HepG2 (cell line): ENCODE results near the gene CD151. TPM values are rescaled to one million over a fixed set of nuclear protein-coding genes. Genes with fewer than 3 reads are reported as not detected.

ENCODE experiments used
- ASH2L ChIP-seq: fragments of 300-600, 200-600 bp; sonication (generic); IDR thresholded peaks from 2 replicates; pipeline ENCODE4 v1.7.0; 2017; ENCODE audit warnings: low read depth, mild to moderate bottlenecking, moderate library complexity, mixed read lengths, low read length; ENCODE audit not compliant: insufficient read length
- DMAP1 ChIP-seq: IDR thresholded peaks from 2 replicates; pipeline ENCODE4 v1.6.1; 2016
- HMGA1 ChIP-seq: sonication (generic); formaldehyde crosslinking; conservative IDR thresholded peaks from 2 replicates; pipeline ENCODE4 v1.4.0; 2020; ENCODE audit warnings: missing genetic modification reagents
- HNF1A ChIP-seq, 2 experiments: sonication (generic) in 1 of 2; formaldehyde crosslinking in 1 of 2; IDR thresholded peaks; 2 replicates each; pipeline versions ENCODE4 v1.4.0 to v1.6.1; 2016 to 2020; ENCODE audit warnings: borderline replicate concordance in 1 of 2, low read depth in 1 of 2, mild to moderate bottlenecking in 1 of 2, missing genetic modification reagents in 1 of 2
- HNRNPLL ChIP-seq: fragments of 200-400 bp; formaldehyde crosslinking; IDR thresholded peaks from 2 replicates; pipeline ENCODE4 v1.6.1; 2017; ENCODE audit warnings: mild to moderate bottlenecking, low read depth, low read length; ENCODE audit not compliant: poor library complexity, severe bottlenecking
- IRF1 ChIP-seq: sonication (generic); formaldehyde crosslinking; IDR thresholded peaks from 2 replicates; pipeline ENCODE4 v1.4.0; 2020; ENCODE audit warnings: low read depth, mild to moderate bottlenecking, missing genetic modification reagents
- KAT7 ChIP-seq: IDR thresholded peaks from 2 replicates; pipeline ENCODE4 v1.6.1; 2018; ENCODE audit warnings: borderline replicate concordance, missing compliant biosample characterization
- KDM2A ChIP-seq: sonication (generic); formaldehyde crosslinking; IDR thresholded peaks from 2 replicates; pipeline ENCODE4 v1.4.0; 2020; ENCODE audit warnings: low read depth, missing genetic modification reagents, borderline replicate concordance
- MED1 ChIP-seq: sonication (generic); formaldehyde crosslinking; IDR thresholded peaks from 2 replicates; pipeline ENCODE4 v1.4.0; 2020; ENCODE audit warnings: missing genetic modification reagents
- MXD1 ChIP-seq: sonication (generic); formaldehyde crosslinking; IDR thresholded peaks from 2 replicates; pipeline ENCODE4 v1.4.0; 2020; ENCODE audit warnings: mild to moderate bottlenecking, missing genetic modification reagents
- MYNN ChIP-seq: sonication (generic); formaldehyde crosslinking; IDR thresholded peaks from 2 replicates; pipeline ENCODE4 v1.4.0; 2020; ENCODE audit warnings: mild to moderate bottlenecking, low read depth, missing genetic modification reagents
- MYPOP ChIP-seq: sonication (generic); formaldehyde crosslinking; IDR thresholded peaks from 2 replicates; pipeline ENCODE4 v1.8.1; 2023; ENCODE audit warnings: mild to moderate bottlenecking, moderate library complexity, missing genetic modification reagents
- POLR2A ChIP-seq, 2 experiments: IDR thresholded peaks; 2 replicates each; pipeline ENCODE4 v1.6.1; 2011; ENCODE audit warnings: low read depth in 2 of 2, low read length in 2 of 2, mild to moderate bottlenecking in 1 of 2, moderate library complexity in 1 of 2; ENCODE audit not compliant: insufficient read depth in 1 of 2
- SAP130 ChIP-seq: IDR thresholded peaks from 2 replicates; pipeline ENCODE4 v1.6.1; 2016; ENCODE audit warnings: low read depth
- SOX6 ChIP-seq, 2 experiments: fragments of 450-650 bp in 1 of 2; sonication (generic) in 1 of 2; formaldehyde crosslinking in 1 of 2; IDR thresholded peaks; 2 replicates each; pipeline versions ENCODE4 v1.4.0 to v1.6.1; 2017 to 2020; ENCODE audit warnings: antibody characterized with exemption in 1 of 2, mild to moderate bottlenecking in 1 of 2, missing genetic modification reagents in 1 of 2
- TAF1 ChIP-seq: sonication (generic); formaldehyde crosslinking; IDR thresholded peaks from 2 replicates; pipeline ENCODE4 v1.4.0; 2020; ENCODE audit warnings: missing genetic modification reagents
- TARDBP ChIP-seq: sonication (generic); formaldehyde crosslinking; IDR thresholded peaks from 2 replicates; pipeline ENCODE4 v1.8.0; 2022; ENCODE audit warnings: mild to moderate bottlenecking, missing genetic modification reagents
- ZNF556 ChIP-seq: sonication (generic); formaldehyde crosslinking; IDR thresholded peaks from 2 replicates; pipeline ENCODE4 v1.4.0; 2020; ENCODE audit warnings: mild to moderate bottlenecking, missing genetic modification reagents, borderline replicate concordance
- ZSCAN20 ChIP-seq: sonication (generic); formaldehyde crosslinking; IDR thresholded peaks from 2 replicates; pipeline ENCODE4 v1.4.0; 2020; ENCODE audit warnings: missing genetic modification reagents, mild to moderate bottlenecking, borderline replicate concordance
- ZSCAN21 ChIP-seq: sonication (generic); formaldehyde crosslinking; IDR thresholded peaks from 2 replicates; pipeline ENCODE4 v1.8.0; 2022; ENCODE audit warnings: mild to moderate bottlenecking, missing genetic modification reagents, moderate library complexity, borderline replicate concordance
- polyA plus RNA-seq, 8 experiments: library from polyadenylated mRNA; depleted of rRNA in 3 of 8; stranded (reverse) in 7 of 8; unstranded in 1 of 8; fragments of >200 nt; fragmentation: Illumina TruSeq in 4 of 8; extraction: Trizol in 4 of 8; gene quantifications; 2 replicates each; pipeline versions ENCODE4 v1.2.1 to v1.2.3, GENCODE V29; 2011 to 2016; ENCODE audit warnings: low read depth in 4 of 8, missing spikeins in 1 of 8, mixed read lengths in 1 of 8; ENCODE audit not compliant: insufficient read depth in 1 of 8
- total RNA-seq, 5 experiments: library from RNA; depleted of rRNA; stranded (reverse); fragments of >200 nt; fragmentation: Illumina TruSeq; extraction: Trizol; gene quantifications; 2 replicates each; pipeline ENCODE4 v1.2.3, GENCODE V29; 2016; ENCODE audit warnings: low read depth in 1 of 5

Gene CD151
- total and polyA plus RNA-seq, 2 of the 13 experiments (the other 11 are each of a cell fraction or from before 2014, with no cell fraction given) = 125 to 197 TPM

- TF ChIP-seq MED1 (CRISPR knock-in tag) (0 out of 2 replicates have a peak, but pooled peaks have one; percentile 20), TARDBP (CRISPR knock-in tag) (peak; percentile 36; the same call in 1 of the 2 replicates), TAF1 (CRISPR knock-in tag) (peak; percentile 51), DMAP1 (CRISPR knock-in tag) (peak; percentile 55; the same call in 1 of the 2 replicates), POLR2A (IDR thresholded peaks at IDR 0.05; ENCODE audit: insufficient read depth in 1 of 2, low read depth in 2 of 2, low read length in 2 of 2) (peak in 1 of 2 experiments; percentile 89; a peak in 2 of 4 replicates), SOX6 (IDR thresholded peaks at IDR 0.05) (no peak), SOX6 (CRISPR knock-in tag; IDR thresholded peaks at IDR 0.05) (peak; percentile 19; the same call in 1 of the 2 replicates), ZNF556 (CRISPR knock-in tag) (peak; percentile 57; the same call in 1 of the 2 replicates), SAP130 (peak; percentile 68), HNF1A (IDR thresholded peaks at IDR 0.05; ENCODE audit: low read depth) (no peak), HNF1A (CRISPR knock-in tag; IDR thresholded peaks at IDR 0.05; ENCODE audit: borderline replicate concordance) (peak; percentile 26; the same call in 1 of the 2 replicates), HMGA1 (CRISPR knock-in tag) (no peak), ZSCAN21 (CRISPR knock-in tag) (peak; percentile 44; the same call in 1 of the 2 replicates), IRF1 (CRISPR knock-in tag) (no peak), HNRNPLL (peak; percentile 82), KDM2A (CRISPR knock-in tag) (peak; percentile 76), MYPOP (CRISPR knock-in tag) (peak; percentile 3; the same call in 1 of the 2 replicates), MXD1 (0 out of 2 replicates have a peak, but pooled peaks have one; percentile 20), ASH2L (peak; percentile 65), MYNN (CRISPR knock-in tag) (peak; percentile 28; the same call in 1 of the 2 replicates), KAT7 (CRISPR knock-in tag) (peak; percentile 21; the same call in 1 of the 2 replicates), ZSCAN20 (peak; percentile 62; the same call in 1 of the 2 replicates)
These were observed 13.4 kb upstream of the CD151 start (continued) for GRCh38 chr11:819129-819931.
